Dendritic cell treated with granulocyte-macrophage colony-stimulating factor and Interleukin-4, amounts not matched to agents 40 ng/mL and 50 ng/mL, for 4 days (primary cell): ENCODE data around the gene ARHGAP15.

Experiments
- H3K27ac Mint-ChIP-seq: one replicate; pipeline ENCODE4 v1.8.0; 2022; ENCODE audit warnings: mild to moderate bottlenecking, mixed read lengths
- H3K27me3 Mint-ChIP-seq: one replicate; pipeline ENCODE4 v1.8.0; 2022; ENCODE audit warnings: mild to moderate bottlenecking, mixed read lengths
- H3K36me3 Mint-ChIP-seq: one replicate; pipeline ENCODE4 v1.8.0; 2022; ENCODE audit warnings: low read depth, mixed read lengths
- H3K4me1 Mint-ChIP-seq: one replicate; pipeline ENCODE4 v1.8.0; 2022; ENCODE audit warnings: low read depth, mixed read lengths
- H3K4me3 Mint-ChIP-seq: one replicate; pipeline ENCODE4 v1.8.0; 2022; ENCODE audit warnings: mild to moderate bottlenecking, moderate library complexity, mixed read lengths
- H3K9me3 Mint-ChIP-seq: one replicate; pipeline ENCODE4 v1.8.0; 2022; ENCODE audit warnings: mixed read lengths
- intact Hi-C: fragments of 100-400 bp; cut with micrococcal nuclease; formaldehyde crosslinking; loops from one replicate; pipeline ENCODE4 v1.15.0; 2022

Gene ARHGAP15

GRCh38 chr2:143384111-143384510, 254.9 kb downstream of the ARHGAP15 start:
- intact Hi-C loops: no loop called here
- Mint-ChIP-seq H3K4me3 (no peak overlapping the region), H3K36me3 (peaks cover 2% of the 10 kb centered on the region), H3K27me3 (no peaks in the 10 kb centered on the region), H3K27ac (no peak overlapping the region), H3K4me1 (no peaks in the 10 kb centered on the region), H3K9me3 (no peaks in the 10 kb centered on the region)

- Mint-ChIP-seq H3K27ac (no peak overlapping the region), H3K9me3 (no peaks in the 10 kb centered on the region)
- intact Hi-C loops: no loop called here
These were observed 261.0 kb downstream of the ARHGAP15 start for GRCh38 chr2:143390171-143390570.

GRCh38 chr2:143392358-143392757, 263.1 kb downstream of the ARHGAP15 start:
- Mint-ChIP-seq H3K4me3 (no peak overlapping the region), H3K4me1 (no peaks in the 10 kb centered on the region), H3K36me3 (peaks cover 13% of the 10 kb centered on the region), H3K27me3 (no peaks in the 10 kb centered on the region), H3K27ac (no peak overlapping the region), H3K9me3 (no peaks in the 10 kb centered on the region)
- intact Hi-C loops: no loop called here

More at GRCh38 chr2:143390171-143390570, 261.0 kb downstream of the ARHGAP15 start:
- H3K4me1 Mint-ChIP-seq: no peaks in the 10 kb centered on the region
- no peaks in the 10 kb centered on the region for H3K27me3 Mint-ChIP-seq
- no peak overlapping the region for H3K4me3 Mint-ChIP-seq
- peaks cover 13% of the 10 kb centered on the region for H3K36me3 Mint-ChIP-seq

GRCh38 chr2:143394062-143394461, 264.8 kb downstream of the ARHGAP15 start:
- Mint-ChIP-seq H3K27ac (no peak overlapping the region), H3K4me1 (no peaks in the 10 kb centered on the region), H3K36me3 (peaks cover 11% of the 10 kb centered on the region), H3K9me3 (no peaks in the 10 kb centered on the region), H3K4me3 (no peak overlapping the region), H3K27me3 (no peaks in the 10 kb centered on the region)
- intact Hi-C loops: no loop called here

GRCh38 chr2:143397884-143398614, 268.8 kb downstream of the ARHGAP15 start:
- Mint-ChIP-seq H3K27ac (no peak overlapping the region), H3K4me1 (peaks cover 6% of the 10 kb centered on the region), H3K36me3 (no peaks in the 10 kb centered on the region), H3K9me3 (no peaks in the 10 kb centered on the region), H3K4me3 (no peak overlapping the region), H3K27me3 (no peaks in the 10 kb centered on the region)
- intact Hi-C loops: no loop called here

- no peak overlapping the region for H3K27ac Mint-ChIP-seq
- H3K4me3 Mint-ChIP-seq: no peak overlapping the region
- intact Hi-C loops: no loop called here
- peaks cover 6% of the 10 kb centered on the region for H3K4me1 Mint-ChIP-seq
- no peaks in the 10 kb centered on the region for H3K36me3 Mint-ChIP-seq
- H3K27me3 Mint-ChIP-seq: no peaks in the 10 kb centered on the region
- no peaks in the 10 kb centered on the region for H3K9me3 Mint-ChIP-seq
These were observed 269.6 kb downstream of the ARHGAP15 start for GRCh38 chr2:143398781-143399180.

GRCh38 chr2:143399631-143400069, 270.4 kb downstream of the ARHGAP15 start:
- H3K4me3 Mint-ChIP-seq: no peak overlapping the region
- peaks cover 6% of the 10 kb centered on the region for H3K4me1 Mint-ChIP-seq
- H3K36me3 Mint-ChIP-seq: no peaks in the 10 kb centered on the region
- H3K27ac Mint-ChIP-seq: no peak overlapping the region
- H3K27me3 Mint-ChIP-seq: no peaks in the 10 kb centered on the region
- no peaks in the 10 kb centered on the region for H3K9me3 Mint-ChIP-seq
- intact Hi-C loops: no loop called here

GRCh38 chr2:143401861-143402260, 272.6 kb downstream of the ARHGAP15 start:
- Mint-ChIP-seq H3K4me1 (peaks cover 6% of the 10 kb centered on the region), H3K4me3 (no peak overlapping the region), H3K9me3 (no peaks in the 10 kb centered on the region), H3K27me3 (no peaks in the 10 kb centered on the region), H3K36me3 (no peaks in the 10 kb centered on the region), H3K27ac (no peak overlapping the region)
- intact Hi-C loops: no loop called here

- Mint-ChIP-seq H3K9me3 (no peaks in the 10 kb centered on the region), H3K27ac (no peak overlapping the region), H3K36me3 (no peaks in the 10 kb centered on the region), H3K4me3 (no peak overlapping the region), H3K4me1 (peaks cover 6% of the 10 kb centered on the region), H3K27me3 (no peaks in the 10 kb centered on the region)
- intact Hi-C loops: no loop called here
These were observed 273.2 kb downstream of the ARHGAP15 start for GRCh38 chr2:143402451-143402850.

GRCh38 chr2:143410082-143410897, 281.1 kb downstream of the ARHGAP15 start:
- Mint-ChIP-seq H3K4me3 (no peak overlapping the region), H3K27me3 (no peaks in the 10 kb centered on the region), H3K4me1 (no peaks in the 10 kb centered on the region), H3K27ac (no peak overlapping the region), H3K36me3 (no peaks in the 10 kb centered on the region), H3K9me3 (no peaks in the 10 kb centered on the region)
- intact Hi-C loops: no loop called here

- H3K4me3 Mint-ChIP-seq: no peak overlapping the region
- H3K9me3 Mint-ChIP-seq: no peaks in the 10 kb centered on the region
- no peaks in the 10 kb centered on the region for H3K4me1 Mint-ChIP-seq
- no peak overlapping the region for H3K27ac Mint-ChIP-seq
- no peaks in the 10 kb centered on the region for H3K27me3 Mint-ChIP-seq
- no peaks in the 10 kb centered on the region for H3K36me3 Mint-ChIP-seq
- intact Hi-C loops: no loop called here
These were observed 286.4 kb downstream of the ARHGAP15 start for GRCh38 chr2:143415571-143415970.

GRCh38 chr2:143417428-143417827, 288.2 kb downstream of the ARHGAP15 start:
- Mint-ChIP-seq H3K4me3 (no peak overlapping the region), H3K27ac (no peak overlapping the region)

GRCh38 chr2:143420313-143420712, 291.1 kb downstream of the ARHGAP15 start:
- Mint-ChIP-seq H3K4me1 (peaks cover 9% of the 10 kb centered on the region), H3K27ac (no peak overlapping the region), H3K9me3 (no peaks in the 10 kb centered on the region), H3K36me3 (no peaks in the 10 kb centered on the region), H3K4me3 (no peak overlapping the region), H3K27me3 (no peaks in the 10 kb centered on the region)
- intact Hi-C loops: no loop called here

More at GRCh38 chr2:143417428-143417827, 288.2 kb downstream of the ARHGAP15 start:
- no peaks in the 10 kb centered on the region for H3K9me3 Mint-ChIP-seq
- peaks cover 2% of the 10 kb centered on the region for H3K4me1 Mint-ChIP-seq
- no peaks in the 10 kb centered on the region for H3K27me3 Mint-ChIP-seq
- intact Hi-C loops: no loop called here
- no peaks in the 10 kb centered on the region for H3K36me3 Mint-ChIP-seq

GRCh38 chr2:143422681-143423080, 293.5 kb downstream of the ARHGAP15 start:
- Mint-ChIP-seq H3K27me3 (no peaks in the 10 kb centered on the region), H3K36me3 (no peaks in the 10 kb centered on the region), H3K27ac (no peak overlapping the region), H3K4me1 (peaks cover 9% of the 10 kb centered on the region), H3K9me3 (no peaks in the 10 kb centered on the region), H3K4me3 (no peak overlapping the region)
- intact Hi-C loops: no loop called here
